SHP77 treated with DMSO at 0.1 percent for 48 hours (cell line): ENCODE results near the gene SLC8A1.

Source experiments
- DNase-seq: peaks from one replicate; lab custom pipeline; 2025; lab: John Stamatoyannopoulos, UW

Gene SLC8A1

DNA sequence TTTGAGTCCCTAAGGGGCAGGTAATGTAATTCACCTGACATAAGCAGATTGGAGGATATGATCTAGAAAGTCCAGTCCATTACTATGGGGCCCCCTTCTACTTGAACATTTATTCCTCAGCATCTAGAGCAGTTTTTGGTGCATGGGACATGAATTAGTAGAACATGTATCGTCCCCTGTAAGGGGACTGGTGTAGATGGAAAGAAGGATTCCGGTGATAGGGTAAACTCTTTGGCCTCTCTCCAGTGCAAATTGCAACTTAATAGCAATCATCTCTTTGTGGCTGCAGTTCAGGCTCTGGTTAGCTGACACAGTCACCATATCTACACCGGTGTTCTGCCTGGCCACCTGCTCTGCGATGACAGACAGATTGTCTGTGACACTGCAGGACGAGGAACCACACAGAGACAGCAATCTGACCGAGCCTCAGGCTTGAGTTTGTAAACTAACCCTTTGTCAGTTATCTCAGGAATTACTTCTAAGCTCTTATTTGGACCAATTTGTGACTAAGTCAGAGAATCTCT lies 6.4 kb upstream of the SLC8A1 start:
- DNase-seq = no peak

- no peak for DNase-seq
Measured at GRCh38 chr2:40457837-40458236, 5.9 kb upstream of the SLC8A1 start.

DNA sequence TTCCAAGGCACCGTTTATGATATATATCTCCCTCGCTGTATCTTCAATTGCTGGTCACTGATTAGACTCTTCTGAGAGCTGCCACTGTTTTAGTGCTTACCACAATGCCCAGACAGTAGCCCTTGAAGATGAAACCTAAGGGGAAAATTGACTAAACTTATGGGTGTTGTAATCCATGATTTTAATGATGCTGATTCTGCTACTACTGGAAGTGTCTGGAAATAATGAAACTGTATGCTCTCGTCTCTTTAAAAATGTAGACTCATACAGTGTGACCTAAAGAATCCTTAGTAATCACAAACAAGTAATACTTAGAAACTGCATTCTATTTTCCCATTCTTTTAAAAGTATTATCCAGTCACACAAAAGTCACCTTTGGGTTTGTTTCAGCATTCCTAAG lies 5.5 kb upstream of the SLC8A1 start:
- DNase-seq = no peak

- DNase-seq = no peak
Measured at GRCh38 chr2:40456926-40457325, 5.0 kb upstream of the SLC8A1 start.

- DNase-seq = no peak
Measured at GRCh38 chr2:40455661-40456060, 3.8 kb upstream of the SLC8A1 start.

DNA sequence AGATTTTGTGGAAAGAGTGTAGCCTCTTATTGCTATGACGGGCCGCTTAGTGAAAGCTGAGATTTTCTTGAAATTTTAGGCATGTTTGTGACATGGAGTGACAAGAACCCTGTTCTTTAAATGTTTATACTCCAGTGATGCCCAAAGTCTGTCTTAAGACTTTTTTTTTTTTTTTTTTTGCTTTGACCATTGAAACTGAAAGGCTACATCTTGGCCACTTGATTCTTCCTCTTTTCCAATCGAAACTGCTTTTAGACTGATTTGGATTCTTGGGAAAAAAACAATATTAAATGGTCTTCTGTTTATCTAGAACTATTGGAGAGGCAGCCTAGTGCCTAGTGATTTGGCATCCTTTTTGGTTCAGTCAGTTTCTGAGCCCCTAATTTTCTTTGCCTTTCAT lies 2.4 kb upstream of the SLC8A1 start:
- DNase-seq = no peak

DNA sequence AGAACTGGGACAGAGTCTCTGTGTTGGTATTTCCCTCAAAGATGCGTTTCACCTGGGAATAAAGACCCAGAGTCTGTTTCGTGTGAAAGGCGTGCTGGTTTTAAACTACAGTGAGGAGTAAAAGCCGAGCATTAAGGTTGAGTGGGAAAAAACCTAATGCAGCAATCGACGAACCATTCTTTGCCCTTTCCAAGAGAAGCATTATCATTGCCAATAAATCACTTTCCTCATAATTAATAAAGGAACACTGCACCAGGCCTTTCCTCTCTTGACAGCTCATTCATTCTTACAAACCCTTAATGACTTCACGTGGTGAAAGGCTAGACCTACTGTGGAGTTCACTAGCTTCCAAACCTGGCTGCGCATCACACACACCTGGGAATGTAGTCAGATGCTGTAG lies 896 bp upstream of the SLC8A1 start:
- DNase-seq = no peak

DNA sequence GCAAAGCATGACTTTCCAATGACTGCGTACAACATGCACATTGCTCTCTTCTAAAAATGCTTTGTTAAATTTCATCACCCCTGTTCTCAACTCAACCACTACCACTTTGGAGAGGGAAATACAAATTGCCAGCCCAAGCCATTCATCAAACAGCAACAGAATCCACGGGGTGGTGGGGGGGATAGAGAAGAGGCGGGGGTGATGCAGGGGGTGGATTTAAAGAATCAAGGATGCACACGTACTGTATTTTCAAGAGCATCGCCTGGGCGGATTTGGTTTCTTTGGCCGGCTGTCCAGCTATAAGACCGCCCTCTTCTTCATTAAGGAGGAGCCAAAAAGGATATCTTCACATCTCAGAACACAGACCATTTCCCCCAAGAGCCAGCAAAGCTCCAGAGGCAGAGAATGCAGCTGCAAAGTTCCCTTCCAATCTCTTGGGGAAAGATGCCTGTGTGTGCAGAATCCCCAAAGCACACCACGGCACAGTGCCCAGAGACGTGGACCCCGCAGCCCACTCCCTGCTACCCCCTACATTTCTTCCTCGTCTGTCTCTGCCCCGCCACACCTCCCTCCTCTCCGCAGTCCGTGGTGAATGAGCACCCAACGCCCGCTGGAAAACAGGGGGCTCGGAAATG lies 977 bp downstream of the SLC8A1 start:
- DNase-seq = no peak

DNA sequence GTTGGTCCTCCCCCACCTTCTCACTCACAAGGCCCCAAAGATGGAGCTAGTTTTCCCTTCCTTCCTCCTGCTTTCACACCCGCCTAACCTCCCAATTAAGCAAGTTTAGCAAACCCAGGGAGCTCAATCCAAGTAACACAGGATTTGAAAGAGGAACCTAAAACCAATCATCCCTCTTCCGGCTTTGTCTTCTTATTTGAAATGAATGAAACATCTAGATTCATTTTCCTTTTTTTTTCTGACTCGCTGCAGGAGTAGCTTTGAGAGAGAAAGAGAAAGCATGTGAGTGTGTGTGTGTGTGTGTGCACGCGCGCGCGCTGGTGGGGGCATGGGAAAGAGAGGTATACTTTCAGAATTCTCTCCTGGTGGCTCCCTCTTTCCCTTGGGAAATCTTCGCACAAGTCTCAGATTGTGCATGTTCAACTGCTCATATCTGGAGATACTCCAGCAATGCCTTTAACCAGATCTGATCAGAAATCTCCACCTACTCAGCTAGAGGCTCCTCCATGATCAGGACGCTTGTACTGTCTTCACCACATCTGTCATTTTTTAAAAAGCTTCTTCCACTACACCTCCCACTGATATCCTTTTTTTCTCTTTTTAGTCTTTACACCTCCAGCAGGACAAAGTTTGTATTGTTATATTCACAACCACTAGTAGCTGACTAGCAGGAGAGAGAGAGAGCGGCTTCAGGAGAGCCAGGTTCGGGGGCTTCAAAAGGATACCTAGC lies 1.7 kb downstream of the SLC8A1 start:
- DNase-seq = no peak

- no peak for DNase-seq
Measured at GRCh38 chr2:40448476-40449079, 3.3 kb downstream of the SLC8A1 start.

- DNase-seq = no peak
Measured at GRCh38 chr2:40445467-40445866, 6.4 kb downstream of the SLC8A1 start.

GRCh38 chr2:40440835-40441234 lies 11.1 kb downstream of the SLC8A1 start:
- no peak for DNase-seq

GRCh38 chr2:40439473-40439872 lies 12.4 kb downstream of the SLC8A1 start:
- no peak for DNase-seq

DNA sequence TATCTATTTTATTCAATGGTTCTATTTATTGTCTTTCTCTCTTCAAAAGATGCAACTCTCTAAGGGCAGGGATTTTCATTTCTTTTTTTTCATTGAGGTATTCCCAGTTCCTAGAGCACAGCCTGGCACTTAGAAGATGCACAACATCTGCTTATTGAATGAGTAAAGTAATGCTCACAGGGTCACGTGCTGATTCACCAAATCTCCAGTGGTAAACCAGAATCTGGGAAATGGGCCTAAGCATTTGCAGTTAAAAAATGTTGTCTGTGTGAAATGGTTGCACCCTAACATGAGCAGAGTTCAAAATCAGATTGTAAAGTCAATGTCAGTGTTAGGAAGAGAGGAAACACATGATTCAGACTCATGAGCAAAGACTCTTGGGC lies 15.8 kb downstream of the SLC8A1 start:
- DNase-seq = no peak

DNA sequence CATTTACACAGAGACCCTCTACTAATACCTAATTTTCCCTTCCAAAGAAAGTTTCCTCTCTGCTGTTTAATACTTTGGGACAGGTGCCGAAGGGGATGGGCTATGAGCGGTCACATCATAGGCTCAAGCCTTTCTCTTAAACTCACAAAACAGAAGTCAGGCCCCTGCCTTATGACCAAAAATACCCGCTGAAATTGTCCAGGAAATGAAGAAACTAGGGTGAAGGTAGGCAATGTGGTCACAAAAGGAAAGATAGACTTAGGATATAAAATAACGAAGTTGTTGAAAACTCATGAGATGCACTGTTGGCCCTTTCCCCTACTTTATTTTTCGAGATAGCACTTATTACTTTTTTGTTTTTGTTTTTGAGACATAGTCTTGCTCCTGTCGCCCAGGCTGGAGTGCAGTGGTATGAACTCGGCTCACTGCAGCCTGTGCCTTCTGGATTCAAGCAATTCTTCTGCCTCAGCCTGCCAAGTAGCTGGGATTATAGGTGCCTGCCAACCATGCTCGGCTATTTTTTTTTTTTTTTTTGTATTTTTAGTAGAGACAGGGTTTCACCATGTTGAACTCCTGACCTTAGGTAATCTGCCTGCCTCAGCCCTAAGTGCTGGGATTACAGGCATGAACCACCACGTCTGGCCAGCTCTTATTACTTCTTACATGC lies 16.3 kb downstream of the SLC8A1 start:
- DNase-seq = no peak

DNA sequence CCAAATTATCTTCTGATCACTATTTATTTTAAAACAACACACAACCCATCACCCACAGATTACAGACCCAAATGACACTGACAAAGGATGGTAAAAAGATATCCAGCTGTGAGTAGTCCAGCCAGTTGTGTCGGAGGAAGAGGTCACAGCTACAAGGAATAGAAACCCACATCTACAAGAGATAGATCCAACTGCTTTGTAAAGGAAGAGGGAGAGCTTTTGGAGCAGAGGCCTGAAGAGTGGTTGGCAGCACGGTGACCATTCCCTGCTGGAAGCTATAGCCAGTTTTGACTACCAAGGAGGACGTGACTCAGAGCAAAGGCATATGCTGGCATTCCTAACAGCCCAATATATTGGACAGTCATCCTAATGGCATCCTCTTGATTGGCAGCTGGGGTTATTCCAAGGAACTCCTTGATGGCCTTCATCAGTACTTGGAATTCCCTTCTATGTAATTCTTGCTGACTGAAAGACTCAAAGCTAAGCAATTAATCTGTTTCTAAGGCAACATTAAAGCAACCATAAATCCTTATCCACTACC lies 17.1 kb downstream of the SLC8A1 start:
- no peak for DNase-seq

DNA sequence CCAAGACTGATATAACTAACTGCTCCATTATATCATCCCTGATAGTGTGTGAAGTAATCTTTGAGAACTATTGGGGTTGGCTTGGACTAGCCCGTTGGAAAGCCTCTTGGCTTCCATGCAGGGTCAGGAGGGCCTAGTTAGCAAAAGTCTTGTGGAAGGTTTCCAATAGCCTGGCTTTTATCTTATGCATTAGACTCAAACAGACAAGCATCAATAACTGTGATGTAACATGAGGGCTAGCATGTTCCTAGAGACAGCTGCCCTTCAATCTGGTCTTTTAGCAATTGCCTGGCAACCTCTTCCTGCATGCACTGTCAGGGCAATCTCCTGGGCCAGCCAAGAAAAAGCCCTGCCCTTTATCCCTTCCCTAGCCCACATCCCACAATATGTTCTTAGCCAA lies 18.2 kb downstream of the SLC8A1 start:
- no peak for DNase-seq

GRCh38 chr2:40432921-40433483 lies 18.9 kb downstream of the SLC8A1 start:
- no peak for DNase-seq

GRCh38 chr2:40431600-40431955 lies 20.3 kb downstream of the SLC8A1 start:
- DNase-seq = no peak

DNA sequence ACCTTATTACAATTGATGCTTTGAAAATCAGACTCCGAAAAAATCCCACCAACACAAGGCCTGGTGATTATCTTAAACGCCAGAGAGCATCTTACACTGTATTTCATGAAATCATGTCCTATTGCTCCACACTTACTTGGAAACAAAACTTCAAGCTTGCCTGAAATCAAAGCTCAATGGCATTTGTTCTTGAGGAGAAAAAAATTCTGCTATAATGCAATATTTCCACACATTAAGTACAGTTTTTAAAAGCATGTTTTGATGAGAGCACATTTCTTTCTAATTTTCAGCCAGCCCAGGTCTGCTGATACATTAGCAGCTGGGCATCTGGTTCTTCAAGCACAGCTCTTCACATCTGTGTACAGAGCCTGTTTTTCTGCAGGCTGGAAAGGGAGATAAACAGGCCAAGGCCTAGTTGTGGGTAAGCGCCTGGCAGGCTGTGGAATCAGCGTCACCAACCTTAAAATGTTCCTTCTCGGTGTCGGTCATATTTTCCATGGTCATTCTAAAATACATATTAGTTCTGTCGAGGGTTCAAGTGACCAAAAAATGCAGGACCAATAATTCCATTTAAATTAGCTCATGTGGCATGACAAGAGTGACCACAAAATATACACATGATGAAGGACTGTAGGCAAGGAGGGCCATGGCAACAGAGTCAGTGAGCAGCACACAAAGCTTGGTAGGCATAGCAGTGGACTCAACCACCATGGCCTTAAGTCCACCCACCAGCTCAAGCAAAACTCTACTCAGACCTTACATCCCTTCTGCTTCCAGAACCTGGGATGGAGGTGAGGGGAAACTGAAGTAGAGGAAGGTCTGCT lies 20.9 kb downstream of the SLC8A1 start:
- DNase-seq = no peak

DNA sequence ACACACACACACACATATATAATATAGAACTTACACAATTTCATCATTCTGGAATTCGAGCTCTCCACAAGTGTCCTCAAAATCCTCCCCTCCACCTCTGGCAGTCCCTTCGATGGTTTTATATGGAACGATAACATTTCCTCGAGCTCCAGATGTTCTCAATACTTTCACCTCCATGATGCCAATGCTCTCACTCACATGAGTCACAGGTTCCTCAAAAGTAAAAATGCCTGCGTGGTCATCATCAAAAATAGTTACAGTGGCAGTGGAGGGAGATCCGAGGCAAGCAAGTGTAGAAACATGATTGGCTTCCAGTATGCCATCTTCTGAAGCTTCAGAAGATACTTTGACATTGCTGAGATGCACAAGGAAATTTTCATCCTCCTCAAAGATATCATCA lies 23.5 kb downstream of the SLC8A1 start:
- no peak for DNase-seq
